Measurements from ENCODE around the gene YTHDC2.

The YTHDC2 gene

DNA sequence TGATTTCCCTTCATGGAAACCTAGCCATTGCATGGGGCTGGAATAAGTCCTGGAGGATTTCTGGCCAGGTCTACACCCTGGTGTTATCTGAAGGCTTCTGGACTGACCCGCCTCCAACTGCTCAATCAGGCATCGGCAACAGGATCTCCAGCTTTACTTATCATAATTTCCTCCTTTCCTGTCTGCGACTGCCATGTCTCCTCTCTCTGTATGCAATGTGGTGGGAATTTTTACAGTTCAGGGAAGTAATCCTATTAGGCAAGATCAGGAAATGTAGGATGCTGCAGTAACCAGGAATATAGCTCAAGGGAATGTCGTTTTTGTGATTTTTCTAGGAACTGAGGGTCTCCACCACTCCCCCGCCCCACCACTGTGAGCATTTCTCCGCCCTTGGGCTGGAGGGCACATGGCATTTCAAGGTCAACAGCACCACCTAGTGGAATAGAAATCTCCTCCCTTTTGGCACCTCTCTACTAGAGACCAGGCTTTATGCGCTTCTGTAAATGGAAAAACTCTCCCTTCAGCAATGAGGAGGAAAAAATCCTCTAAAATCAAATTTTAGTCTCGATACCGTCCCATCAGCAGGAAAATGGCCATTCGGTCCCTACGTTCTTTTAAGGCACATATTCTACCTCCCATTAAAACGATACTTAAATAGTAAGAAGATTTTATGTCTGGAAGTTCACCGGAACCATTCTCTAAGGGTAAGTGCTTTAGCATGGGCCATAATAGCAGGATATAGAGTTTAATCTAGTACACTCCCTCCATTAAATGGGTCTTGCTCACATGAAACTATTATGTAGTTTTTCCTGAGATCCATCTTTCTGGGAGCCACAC is 93.0 kb downstream of the YTHDC2 start:
- DNase-seq, result peak; percentile 33

DNA sequence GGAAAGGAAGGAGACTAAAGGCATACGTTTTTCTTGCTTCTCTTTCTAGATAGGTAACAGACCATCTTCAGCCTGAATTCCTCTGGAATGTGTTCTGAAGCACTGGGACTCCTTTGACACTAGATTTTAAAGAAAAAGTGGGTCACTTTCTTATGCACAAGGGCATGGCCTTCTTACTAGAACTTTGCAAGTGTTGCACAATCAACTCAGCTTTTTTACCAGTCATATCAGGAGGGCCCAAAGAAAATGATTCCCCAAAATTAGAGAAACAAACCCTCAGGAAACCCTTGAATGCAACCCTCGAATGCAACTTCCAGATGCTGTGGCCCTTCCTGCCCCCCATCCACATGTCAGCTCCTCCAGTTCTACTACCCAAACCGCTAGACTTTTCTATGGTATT is 93.9 kb downstream of the YTHDC2 start:
- no peak for DNase-seq

DNA sequence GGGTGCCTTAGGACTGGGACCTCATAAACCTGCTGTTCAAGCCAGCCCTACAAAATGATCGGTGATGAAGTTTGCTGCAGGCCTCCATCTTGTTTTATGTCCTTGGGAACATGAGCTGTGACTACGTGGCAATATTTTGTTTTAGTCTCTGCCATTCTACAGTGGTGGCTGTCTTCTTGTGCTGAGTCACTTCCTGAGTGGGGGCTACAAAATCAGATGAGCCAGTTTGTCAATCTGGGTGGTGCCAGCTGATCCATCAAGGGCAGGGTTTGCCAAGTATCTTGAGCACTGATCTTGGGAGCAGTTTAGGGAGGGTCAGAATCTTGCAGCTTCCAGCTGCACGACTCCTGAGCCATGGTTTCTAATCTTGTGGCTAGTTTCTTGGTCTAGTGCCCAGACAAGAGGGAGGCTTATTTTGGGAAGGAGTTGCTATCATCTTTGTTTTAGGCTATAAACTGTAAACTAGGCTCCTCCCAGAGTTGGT is 94.7 kb downstream of the YTHDC2 start:
- no peak for DNase-seq

DNA sequence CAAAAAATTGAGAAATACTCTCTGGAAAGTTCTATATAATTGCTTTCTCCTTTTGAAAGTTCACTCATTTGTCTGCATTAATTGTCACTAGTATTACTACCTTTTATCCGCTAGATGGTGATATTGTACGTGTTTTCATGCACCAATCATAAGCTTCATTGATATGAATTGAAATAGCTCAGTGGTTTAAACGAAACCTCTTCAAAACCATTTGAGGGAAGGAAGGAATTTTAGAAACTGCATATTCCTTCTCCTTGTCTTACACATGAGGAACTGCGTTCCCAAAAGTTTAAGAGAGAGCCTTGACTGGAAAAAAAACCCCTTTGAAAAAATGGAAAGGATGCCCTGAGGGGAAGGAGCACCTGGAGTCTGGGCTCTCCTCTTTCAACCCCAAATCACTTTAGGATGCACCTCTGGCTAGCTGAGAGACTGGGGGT is 98.6 kb downstream of the YTHDC2 start:
- DNase-seq, result no peak

DNA sequence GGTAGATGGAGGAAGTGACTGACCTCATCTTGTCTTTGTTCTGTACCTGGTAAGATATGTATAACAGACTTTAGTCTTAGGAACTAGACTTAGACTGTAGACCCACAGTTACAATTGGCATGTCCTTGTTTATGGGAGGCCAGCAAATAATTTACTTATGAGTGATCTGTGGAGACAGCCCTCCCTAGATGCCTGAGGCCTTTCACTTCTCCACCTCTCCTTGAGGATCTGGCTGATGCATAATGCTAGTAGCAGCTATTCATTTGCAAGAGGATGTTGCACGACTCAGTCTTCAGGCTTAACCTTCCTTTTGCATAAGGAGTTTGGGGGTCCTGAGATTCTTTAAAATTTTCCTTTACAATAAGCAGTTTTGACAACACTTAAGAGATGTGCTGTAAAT is 100.7 kb downstream of the YTHDC2 start:
- DNase-seq, result no peak

DNA sequence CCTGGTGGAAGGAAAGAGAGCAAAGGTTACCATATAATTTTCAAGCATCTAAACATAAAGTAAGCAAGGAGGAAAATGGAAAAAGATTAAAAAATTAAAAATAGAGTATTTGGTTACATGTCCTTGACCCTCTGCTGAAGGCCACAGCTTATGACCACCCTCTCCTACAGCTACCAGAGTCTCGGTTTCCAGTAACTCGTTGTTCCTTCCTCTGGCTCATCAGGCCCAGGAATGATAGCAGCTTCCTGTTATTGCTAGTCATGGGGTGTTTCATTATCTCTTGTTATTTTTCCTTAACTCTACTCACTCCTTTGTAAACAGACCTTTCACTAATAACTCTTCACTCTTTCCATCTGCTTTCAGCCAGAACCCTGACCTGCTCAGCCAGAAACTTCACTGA is 102.2 kb downstream of the YTHDC2 start:
- DNase-seq, result no peak

DNA sequence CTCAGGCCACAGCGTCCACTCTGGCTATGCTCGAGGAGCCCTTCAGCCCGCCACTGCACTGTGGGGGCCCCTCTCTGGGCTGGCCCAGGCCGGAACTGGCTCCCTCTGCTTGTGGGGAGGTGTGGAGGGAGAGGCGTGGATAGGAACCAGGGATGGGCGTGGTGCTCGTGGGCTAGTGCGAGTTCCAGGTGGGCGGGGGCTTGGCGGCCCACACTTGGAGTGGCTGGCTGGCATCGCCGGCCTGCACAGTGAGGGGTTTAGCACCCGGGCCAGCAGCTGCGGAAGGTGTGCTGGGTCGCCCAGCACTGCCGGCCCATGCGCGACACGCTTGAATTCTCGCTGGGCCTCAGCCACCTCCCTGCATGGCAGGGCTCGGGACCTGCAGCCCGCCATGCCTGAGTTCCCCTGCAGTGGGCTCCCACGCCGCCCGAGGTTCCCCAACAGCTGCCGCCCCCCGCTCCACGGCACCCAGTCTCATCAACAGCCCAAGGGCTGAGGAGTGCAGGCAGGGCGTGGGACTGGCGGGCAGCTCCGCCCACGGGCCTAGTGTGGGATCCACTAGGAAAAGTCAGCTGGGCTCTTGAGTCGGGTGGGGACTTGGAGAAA is 103.8 kb downstream of the YTHDC2 start:
- no peak for DNase-seq

DNA sequence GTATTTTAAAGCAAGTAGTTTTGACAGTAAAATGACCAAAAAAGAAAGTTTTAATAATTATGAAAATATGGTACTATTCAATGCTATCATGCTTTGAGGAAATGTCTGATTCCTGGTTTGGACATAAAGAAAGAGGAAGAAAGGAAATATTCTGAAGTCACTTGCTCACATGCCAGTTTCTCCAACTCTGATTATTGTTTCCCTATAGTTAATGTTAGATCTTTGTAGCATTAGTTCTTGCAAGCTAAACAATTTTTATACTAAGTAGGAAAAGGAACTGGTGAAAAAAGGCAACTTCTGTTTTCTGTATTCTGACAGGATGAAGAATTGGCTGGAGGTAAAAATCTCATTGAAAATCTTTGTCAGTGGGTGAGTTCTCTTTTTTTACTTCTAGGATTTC is 119.5 kb downstream of the YTHDC2 start:
- DNase-seq, result no peak

DNA sequence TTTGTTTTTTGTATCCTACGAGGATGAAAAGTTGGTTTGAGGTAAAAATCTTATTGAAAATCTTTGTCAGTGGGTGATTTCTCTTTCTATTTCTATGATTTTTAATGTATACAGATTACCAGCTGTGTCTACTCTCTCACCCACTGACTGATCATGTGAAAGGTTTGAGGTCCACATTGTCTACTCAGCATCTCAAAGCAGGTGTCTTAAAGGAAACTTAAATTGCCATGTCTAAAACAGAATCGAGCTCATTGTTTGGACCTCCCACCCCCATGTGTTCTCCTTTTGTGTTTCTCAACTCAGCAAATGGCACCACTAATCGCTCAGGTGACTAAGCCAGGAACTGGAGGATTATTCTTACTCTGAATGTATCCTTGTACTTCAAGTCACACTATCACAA is 121.5 kb downstream of the YTHDC2 start:
- no peak for DNase-seq

DNA sequence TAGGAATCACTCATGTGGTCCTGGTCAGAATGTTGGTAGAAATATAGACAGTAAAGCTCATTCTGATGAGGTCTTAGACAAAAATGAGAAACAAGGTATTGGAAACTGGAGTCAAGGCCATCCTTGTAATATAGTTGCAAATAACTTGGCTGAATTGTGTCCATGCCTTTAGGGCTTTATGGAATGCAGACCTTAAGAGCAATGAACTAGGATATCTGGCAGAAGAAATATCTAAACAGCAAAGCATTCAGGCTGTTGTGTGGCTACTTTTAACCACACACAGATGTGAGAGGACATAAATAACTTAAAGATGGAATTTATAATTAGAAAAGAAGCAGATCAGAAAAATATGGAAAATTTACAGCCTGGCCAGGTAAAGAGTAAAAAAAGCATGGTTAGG is 128.2 kb downstream of the YTHDC2 start:
- DNase-seq, result no peak

Data from activated T-cell treated with anti-CD3 and anti-CD28 coated beads for 4 hours (primary cell).